GM18907 (cell line): Measurements from ENCODE around the gene HACL1.

Experiments used
- ATAC-seq: cut with Tn5 transposase; IDR thresholded peaks from one replicate; pipeline ENCODE4 v1.9.1; 2021; ENCODE audit warnings: mild to moderate bottlenecking, moderate library complexity; ENCODE audit not compliant: unreplicated experiment

The HACL1 gene

GRCh38 chr3:15601399-15602145 is at the start of gene HACL1, which contains the start of gene BTD:
TSS of gene HACL1 (minus strand) at chr3:15601569. CDS start at chr3:15601463, 106 bp downstream.
TSS of gene BTD (plus strand) at chr3:15601745. CDS start at chr3:15635440, 33,695 bp downstream.
- ATAC-seq: peak; percentile 94

- ATAC-seq: no peak
Observed at GRCh38 chr3:15649858-15650257, 48.5 kb upstream of the HACL1 start.

GRCh38 chr3:15649341-15649740 is 48.0 kb upstream of the HACL1 start:
- no peak for ATAC-seq

GRCh38 chr3:15647611-15648167 is 46.3 kb upstream of the HACL1 start:
- peak; percentile 91 for ATAC-seq

DNA sequence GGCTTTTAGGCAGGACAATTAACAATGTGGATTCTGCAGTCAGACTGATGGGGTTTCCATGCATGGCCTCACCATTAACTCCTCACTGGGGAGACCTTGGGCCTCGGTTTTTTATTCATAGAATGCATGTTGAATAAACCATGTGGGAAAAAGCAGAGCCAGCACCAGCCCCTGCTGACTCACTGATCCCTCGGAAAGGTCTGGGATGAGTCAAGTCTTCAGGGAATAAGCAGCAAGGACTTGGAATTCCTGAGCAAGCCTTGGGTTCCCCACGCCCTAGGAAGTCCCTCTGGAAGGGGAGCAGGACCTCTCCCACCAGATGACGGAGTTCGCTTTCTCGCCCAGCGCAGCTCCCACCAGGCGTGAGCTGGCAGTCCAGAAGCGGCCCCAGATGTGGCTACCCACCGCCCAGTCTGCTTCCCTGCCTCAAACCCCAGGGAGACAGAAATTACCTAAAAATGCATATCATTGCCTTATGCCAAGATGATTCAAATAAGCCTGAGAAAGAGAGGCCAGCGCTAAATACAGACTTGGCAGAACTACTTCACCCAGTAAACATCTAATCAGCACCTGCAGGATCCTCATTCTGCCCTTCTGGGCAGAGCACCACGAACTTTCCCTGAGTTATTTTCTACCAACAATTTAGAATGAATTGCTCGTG is 45.6 kb upstream of the HACL1 start:
- peak; percentile 27 for ATAC-seq

DNA sequence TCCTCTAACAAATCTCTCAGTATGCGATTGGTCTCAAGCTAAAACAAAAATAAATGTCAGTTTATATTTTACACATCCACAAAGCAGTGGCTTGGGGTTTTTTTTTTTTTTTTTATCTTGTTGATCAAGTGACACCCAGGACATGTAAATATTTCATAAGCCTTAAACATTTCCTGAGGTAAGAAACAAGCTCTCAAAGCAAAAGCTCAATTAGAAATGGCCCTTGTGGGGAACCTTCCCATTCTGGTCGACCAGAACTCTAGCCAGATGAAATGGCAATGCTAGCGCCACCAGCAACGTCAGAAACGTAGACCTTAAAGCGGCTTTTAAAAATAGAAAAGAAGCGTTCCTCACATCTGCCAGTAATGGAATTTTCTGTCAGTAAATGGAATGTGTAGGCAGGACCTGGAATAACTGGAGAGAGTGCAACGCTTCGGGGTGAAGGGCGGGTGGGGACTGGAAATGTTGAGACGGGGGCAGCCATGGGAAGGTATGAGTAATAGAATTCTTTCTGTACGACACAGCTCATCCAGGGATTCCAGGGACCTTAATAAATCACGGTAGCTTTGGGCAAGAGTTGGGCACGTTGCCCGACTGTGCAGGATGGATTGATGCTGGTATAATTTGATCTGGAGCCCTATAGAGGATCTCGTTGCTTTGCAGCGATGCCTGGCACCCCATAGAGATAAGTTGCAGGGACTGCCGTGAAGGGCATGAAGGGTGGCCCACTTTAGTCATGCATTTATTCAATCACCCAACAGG is 44.6 kb upstream of the HACL1 start:
- ATAC-seq: no peak

DNA sequence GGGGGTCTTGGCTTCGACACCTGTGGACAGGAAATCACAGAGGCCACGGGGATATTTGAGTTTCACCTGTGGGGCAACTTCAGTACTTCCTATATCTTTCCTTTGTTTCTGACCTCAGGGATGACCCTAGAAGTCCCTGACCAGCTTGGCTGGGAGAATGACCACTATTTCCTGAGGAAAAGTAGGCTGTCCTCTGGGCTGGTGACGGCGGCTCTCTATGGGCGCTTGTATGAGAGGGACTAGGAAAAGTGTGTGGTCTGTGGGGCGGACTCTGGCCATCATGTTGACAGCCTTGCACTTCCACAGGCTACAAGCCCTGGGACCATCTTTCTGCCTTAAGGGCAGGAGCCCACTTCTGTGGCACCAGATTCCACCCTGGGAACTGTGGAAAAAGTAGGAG is 43.9 kb upstream of the HACL1 start:
- no peak for ATAC-seq

- ATAC-seq: peak; percentile 55
Observed at GRCh38 chr3:15638891-15639262, 37.5 kb upstream of the HACL1 start.

GRCh38 chr3:15638193-15638890 is 37.0 kb upstream of the HACL1 start:
- ATAC-seq: no peak

DNA sequence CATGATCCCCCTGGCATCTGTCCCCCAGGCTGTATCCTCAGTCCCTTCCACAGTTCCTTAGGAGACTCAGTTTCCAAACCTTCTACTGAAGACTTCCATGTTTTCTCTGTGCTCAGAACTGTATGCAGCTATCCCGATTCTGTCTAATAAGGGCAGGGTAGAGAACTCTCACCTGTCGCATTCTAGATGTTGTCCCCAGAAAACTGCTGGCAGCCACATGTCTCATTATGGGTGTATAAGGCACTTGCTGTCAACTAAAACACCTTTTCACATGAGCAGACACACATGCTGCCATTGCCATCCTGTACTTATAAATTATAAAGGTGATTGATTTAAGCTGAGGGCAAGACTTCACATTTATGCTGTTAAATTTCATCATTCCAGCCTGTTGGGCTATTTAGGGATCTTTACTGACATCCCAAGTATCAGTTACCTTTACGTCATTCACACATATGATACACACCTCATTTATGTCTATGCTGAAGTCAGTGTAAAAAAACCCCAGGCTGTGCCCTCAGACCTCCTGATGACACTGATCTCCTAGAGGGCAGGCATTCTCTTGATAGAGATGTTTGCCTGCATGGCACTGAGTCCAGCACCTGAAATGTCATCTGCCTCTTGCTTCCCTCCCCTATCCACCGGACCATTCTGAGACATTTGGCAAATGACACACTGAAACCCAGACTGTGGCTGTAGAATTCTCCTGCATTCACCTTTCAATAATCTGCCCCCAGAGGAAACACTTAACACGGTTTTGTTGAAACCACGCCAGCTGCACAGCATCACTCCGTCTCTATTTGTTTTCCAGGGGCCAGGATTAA is 36.0 kb upstream of the HACL1 start:
- ATAC-seq: no peak

DNA sequence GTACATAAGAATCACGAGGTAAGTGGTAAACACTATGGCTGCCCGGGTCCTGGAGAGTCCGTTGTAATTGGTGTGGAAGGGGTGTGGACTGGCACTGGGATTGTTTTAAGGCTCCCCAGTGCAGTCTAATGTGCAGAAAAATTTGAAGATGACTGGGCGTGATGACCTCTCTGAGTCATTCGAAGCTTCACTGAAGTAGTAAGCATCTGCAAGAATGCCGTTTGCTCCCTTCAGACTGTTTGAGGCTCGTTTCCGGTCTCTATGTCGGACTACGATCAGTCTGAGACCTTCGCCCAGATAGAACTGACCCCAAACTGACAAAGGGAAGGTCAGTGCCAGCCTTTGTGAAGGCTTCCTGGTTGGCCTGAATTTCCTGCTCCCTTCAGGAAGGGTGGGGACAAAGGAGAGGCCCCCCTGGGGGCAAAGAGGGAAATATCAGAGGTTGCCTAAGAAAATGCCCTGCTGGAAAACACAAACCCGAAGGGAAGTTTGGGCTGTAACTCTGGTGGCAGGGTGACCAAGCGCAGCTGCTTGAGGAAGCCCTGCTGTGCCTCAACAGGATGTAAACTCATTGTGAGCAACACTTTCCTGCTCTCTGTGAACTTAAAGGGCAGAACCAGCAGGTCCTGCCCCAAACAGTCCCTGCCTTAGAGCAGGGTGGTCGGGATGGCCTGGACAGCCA is 34.8 kb upstream of the HACL1 start:
- no peak for ATAC-seq

DNA sequence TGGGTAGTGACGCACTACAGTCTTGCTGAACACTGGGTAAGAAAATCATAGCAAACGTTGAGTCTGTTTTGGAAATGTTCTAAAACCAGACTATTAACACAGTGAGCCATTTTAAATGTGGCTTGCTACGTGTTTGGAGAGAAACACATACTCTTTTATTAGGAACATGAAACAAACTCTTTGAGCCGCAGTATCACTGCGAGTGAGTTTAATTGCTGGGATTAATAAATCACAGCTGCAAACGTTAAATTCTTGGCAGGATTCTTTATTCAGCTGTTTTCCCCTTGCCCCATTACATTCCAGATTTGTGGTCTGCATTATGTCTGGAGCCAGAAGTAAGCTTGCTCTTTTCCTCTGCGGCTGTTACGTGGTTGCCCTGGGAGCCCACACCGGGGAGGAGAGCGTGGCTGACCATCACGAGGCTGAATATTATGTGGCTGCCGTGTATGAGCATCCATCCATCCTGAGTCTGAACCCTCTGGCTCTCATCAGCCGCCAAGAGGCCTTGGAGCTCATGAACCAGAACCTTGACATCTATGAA is 33.8 kb upstream of the HACL1 start:
- no peak for ATAC-seq

- ATAC-seq: no peak
Observed at GRCh38 chr3:15634671-15635070, 33.3 kb upstream of the HACL1 start.

DNA sequence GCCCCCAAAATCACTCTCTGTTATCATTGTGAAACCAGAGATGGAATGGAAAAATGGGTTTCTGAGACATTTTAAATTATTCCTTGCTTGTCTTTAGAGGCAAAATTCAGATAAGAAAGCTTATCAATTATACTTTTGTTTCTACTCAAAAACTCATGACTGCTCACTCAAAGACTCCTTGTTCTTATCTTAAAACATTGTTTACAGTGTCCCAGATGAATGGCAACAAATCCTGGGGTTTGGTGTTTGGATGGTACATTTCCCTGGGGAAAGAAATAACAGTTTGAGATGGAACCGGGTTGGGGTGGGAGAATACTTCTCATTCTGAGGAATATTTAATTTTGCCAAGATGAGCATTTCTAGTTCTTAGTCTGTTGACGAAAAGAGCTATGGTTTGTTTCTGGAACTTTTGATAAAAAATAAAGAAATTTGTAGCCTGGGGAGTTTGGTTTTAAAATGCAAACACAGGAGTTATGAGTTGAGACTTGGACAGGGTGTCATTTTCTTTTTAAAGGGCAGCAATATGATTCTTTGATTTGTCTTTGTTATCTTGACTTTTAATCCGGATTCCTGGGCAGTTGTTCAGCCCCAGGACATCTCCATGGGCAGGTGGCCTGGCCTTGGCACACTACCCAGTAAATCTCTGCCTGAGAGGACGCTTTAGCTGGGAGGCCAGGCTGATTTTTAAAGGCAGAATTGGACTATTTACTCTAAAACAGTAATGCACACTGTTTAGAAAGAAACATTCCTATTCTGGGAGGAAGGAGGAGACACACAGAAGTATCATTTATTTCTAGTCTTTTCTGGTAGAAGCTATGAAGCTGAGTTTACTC is 32.6 kb upstream of the HACL1 start:
- ATAC-seq: no peak

DNA sequence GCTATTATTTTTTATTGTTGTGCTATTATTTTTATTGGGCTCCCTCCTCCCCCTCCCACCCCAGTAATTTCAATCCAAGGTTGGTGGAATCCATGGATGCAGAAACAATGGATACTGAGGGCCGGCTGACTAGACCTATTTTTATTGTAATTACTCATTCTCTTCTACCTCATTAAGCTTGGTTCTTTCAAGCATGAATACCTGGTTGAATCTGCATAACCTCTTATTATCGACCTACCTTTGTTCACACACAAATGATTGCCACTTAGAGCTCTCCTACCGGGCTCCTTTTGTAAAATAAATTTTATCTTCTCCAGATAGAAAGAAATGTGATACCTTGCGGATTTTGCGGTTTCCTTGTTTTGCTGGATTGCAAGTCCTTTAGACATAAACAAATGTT is 31.8 kb upstream of the HACL1 start:
- ATAC-seq: no peak

- ATAC-seq: no peak
Observed at GRCh38 chr3:15632212-15632580, 30.8 kb upstream of the HACL1 start.

- ATAC-seq: no peak
Observed at GRCh38 chr3:15631426-15632211, 30.2 kb upstream of the HACL1 start.
